Keratinocyte (primary cell): ENCODE measurements around the gene EPSTI1.

Source experiments
- EZH2 ChIP-seq: IDR thresholded peaks from one replicate; pipeline ENCODE4 v1.6.1; 2012; ENCODE audit warnings: inconsistent platforms, mild to moderate bottlenecking, low read length, moderate library complexity
- TF ChIP-seq, protein P1 (sequence below), 3 experiments: IDR thresholded peaks in 1 of 3; conservative IDR thresholded peaks in 1 of 3; optimal IDR thresholded peaks in 1 of 3; 2 replicates in 2 of 3; 3 replicates in 1 of 3; pipeline versions ENCODE3 to v1.5.1; 2011; ENCODE audit warnings: low read length in 3 of 3, mild to moderate bottlenecking in 3 of 3, moderate library complexity in 2 of 3, control low read depth in 1 of 3, inconsistent platforms in 1 of 3; ENCODE audit not compliant: insufficient read depth in 2 of 3; ENCODE audit errors: extremely low read depth in 1 of 3

DNA sequence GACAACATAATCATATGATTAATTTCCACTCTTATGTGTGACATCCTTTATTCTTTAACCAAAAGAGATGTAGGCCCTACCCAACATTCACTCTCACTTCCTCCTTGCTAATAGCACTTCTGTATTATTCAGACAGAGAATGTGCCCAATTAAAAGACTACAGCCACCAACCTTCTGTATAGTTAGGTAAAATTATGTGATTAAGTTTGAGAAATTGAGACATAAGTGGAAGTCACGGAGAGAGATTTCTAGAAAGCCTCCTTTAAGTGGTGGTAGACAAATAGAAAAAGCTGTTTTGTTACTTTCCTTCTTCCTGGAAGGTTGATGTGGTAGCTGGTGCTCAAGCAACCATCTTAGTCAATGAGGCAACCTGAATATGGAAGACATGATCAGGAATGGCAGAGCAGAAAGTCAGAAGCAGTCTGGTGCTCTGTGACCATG is 14.8 kb downstream of the EPSTI1 start:
- TF ChIP-seq, protein P1, sequence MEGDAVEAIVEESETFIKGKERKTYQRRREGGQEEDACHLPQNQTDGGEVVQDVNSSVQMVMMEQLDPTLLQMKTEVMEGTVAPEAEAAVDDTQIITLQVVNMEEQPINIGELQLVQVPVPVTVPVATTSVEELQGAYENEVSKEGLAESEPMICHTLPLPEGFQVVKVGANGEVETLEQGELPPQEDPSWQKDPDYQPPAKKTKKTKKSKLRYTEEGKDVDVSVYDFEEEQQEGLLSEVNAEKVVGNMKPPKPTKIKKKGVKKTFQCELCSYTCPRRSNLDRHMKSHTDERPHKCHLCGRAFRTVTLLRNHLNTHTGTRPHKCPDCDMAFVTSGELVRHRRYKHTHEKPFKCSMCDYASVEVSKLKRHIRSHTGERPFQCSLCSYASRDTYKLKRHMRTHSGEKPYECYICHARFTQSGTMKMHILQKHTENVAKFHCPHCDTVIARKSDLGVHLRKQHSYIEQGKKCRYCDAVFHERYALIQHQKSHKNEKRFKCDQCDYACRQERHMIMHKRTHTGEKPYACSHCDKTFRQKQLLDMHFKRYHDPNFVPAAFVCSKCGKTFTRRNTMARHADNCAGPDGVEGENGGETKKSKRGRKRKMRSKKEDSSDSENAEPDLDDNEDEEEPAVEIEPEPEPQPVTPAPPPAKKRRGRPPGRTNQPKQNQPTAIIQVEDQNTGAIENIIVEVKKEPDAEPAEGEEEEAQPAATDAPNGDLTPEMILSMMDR (optimal IDR thresholded peaks at IDR 0.05 in 1 of 3, IDR thresholded peaks at IDR 0.05 in 1 of 3, conservative IDR thresholded peaks at IDR 0.05 in 1 of 3; ENCODE audit: extremely low read depth in 1 of 3, insufficient read depth in 2 of 3, low read length in 3 of 3), result no peak
- TF ChIP-seq EZH2, result no peak
